ENCODE results near the gene MYO15B. TPM values are rescaled to one million over a fixed set of nuclear protein-coding genes. Genes with fewer than 3 reads are reported as not detected.
A peak's percentile ranks its signal among the peaks of the same experiment; 100 is the strongest.

MYO15B gene
- total RNA-seq, 4 donors from 2014 or later = 4.5 to 34.6 (median 14.3) TPM

DNA sequence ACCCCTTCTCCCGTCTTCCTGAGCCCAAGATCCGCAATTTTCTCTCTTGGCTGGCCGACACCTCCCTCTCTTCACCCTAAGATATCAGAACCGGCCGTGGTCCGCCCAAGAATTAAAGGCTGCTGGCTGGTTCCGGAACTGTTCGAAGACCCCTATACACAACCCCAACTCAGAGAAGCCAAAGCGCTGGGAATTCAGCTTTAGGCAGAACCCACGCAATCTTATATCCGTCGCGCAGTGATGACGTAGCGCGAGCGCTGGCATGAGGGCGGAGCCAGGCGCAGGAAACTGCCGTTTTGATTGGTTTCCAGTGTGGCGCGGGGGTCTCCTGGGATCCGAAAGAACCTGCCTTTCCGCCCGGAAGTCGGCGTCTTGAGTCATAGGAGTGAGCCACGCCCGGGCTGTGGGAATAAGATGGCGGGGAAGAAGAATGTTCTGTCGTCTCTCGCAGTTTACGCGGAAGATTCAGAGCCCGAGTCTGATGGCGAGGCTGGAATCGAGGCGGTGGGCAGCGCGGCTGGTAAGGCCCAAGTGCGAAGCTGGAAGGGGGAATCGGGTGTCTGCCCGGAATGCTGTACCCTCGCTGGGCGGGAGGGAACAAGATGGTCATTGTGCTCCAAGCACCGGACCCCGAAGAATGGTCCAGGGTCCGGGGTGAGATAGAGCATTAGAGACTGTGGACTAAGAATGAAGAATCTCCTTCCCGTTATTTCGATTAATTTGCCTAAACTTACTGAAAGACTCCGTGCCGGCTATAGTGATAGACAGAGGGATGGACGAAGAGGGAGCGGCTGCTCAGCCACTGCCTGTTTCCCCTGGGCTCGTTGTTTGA lies 79.6 kb downstream of the MYO15B start, which contains the start of the genes RECQL5 and SAP30BP:
Gene RECQL5, minus strand, starts transcription at position 196 of the 832 bp plus-strand sequence. CDS start 597 bp downstream, outside the sequence.
Gene SAP30BP, plus strand, starts transcription at position 380 of the 832 bp plus-strand sequence. Its CDS starts 35 bp downstream, at position 415.
- DNase-seq (peak; percentile 96), ATAC-seq (peak; percentile 100)
- H3K27ac ChIP-seq = peak within 1 kb of the TSS; percentile 83 to 88 (median 84)
- no peaks in the 10 kb centered on the region for H3K27me3 ChIP-seq
- intact Hi-C loops (cut with DNase I; ENCODE audit: low total_unique reads) (loop anchor here (2.0 kb wide), 1 partner anchor 34 kb away; the partner anchor contains the start of gene SMIM5), in situ Hi-C loops (cut with MboI; ENCODE audit: low sequenced_read_pairs in 4 of 4) (no loop called here)
- H3K9me3 ChIP-seq = no peaks in the 10 kb centered on the region
- H3K36me3 ChIP-seq = peaks cover 0 to 37% of the 10 kb centered on the region in 2 donors
- peak within 1 kb of the TSS; percentile 84 to 98 (median 89) for H3K4me3 ChIP-seq
- peaks cover 20 to 21% of the 10 kb centered on the region in 2 donors for H3K4me1 ChIP-seq
- TF ChIP-seq, protein P1, sequence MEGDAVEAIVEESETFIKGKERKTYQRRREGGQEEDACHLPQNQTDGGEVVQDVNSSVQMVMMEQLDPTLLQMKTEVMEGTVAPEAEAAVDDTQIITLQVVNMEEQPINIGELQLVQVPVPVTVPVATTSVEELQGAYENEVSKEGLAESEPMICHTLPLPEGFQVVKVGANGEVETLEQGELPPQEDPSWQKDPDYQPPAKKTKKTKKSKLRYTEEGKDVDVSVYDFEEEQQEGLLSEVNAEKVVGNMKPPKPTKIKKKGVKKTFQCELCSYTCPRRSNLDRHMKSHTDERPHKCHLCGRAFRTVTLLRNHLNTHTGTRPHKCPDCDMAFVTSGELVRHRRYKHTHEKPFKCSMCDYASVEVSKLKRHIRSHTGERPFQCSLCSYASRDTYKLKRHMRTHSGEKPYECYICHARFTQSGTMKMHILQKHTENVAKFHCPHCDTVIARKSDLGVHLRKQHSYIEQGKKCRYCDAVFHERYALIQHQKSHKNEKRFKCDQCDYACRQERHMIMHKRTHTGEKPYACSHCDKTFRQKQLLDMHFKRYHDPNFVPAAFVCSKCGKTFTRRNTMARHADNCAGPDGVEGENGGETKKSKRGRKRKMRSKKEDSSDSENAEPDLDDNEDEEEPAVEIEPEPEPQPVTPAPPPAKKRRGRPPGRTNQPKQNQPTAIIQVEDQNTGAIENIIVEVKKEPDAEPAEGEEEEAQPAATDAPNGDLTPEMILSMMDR (IDR thresholded peaks at IDR 0.05 in 4 of 5, conservative IDR thresholded peaks at IDR 0.05 in 1 of 5) = peak in 1 of 5 experiments; percentile 19
- TF ChIP-seq POLR2A (IDR thresholded peaks at IDR 0.05) = peak; percentile 75 to 87

DNA sequence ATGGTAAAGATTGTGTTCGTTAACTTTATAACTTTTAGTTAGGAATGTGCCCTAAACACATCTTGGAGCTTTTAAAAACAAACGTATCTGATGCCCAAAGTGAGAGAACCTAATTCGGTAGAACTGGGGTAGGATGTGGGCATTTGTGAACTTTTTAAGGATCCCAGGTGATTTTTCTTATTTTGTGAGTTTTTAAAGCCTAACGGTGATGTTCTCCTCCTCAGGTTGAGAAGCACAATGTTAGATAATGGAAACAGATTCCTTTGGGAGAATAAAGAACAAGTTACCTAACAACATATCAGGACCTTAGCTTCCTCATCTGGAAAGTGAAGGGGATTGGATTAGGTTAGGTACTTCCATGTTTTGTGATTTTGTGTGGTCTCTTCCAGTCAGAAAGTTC lies 80.2 kb downstream of the MYO15B start:
- peaks cover 20 to 21% of the 10 kb centered on the region in 2 donors for H3K4me1 ChIP-seq
- peaks cover 0 to 36% of the 10 kb centered on the region in 2 donors for H3K36me3 ChIP-seq
- in situ Hi-C loops (cut with MboI; ENCODE audit: low sequenced_read_pairs in 4 of 4) = no loop called here

DNA sequence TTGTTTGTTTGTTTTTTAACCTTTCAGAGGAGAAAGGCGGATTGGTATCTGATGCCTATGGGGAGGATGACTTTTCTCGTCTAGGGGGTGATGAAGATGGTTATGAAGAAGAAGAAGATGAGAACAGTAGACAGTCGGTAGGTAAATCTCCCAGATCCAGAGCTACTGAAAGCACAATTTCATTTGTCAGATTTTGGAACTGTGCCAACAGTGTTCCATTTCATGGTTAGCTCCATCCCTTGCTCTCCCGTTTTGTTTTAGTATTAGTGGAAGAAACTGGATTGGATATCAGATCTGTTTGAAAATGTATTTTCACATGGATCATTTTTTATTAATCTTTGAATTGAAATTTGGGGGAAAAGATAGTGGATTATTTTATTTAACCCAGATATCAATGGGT lies 80.9 kb downstream of the MYO15B start:
- in situ Hi-C loops (cut with MboI; ENCODE audit: low sequenced_read_pairs in 4 of 4) = no loop called here
- H3K4me3 ChIP-seq = peak overlapping the region in 2 of 4 donors; percentile 90 to 98

More for the DNA sequence above, 80.2 kb downstream of the MYO15B start:
- no peak for DNase-seq
- intact Hi-C loops (cut with DNase I; ENCODE audit: low total_unique reads) = loop anchor here (2.0 kb wide), 1 partner anchor 35 kb away; the partner anchor contains the start of gene SMIM5
- TF ChIP-seq POLR2A (IDR thresholded peaks at IDR 0.05) = no peak
- TF ChIP-seq, protein P1 (IDR thresholded peaks at IDR 0.05 in 4 of 5, conservative IDR thresholded peaks at IDR 0.05 in 1 of 5) = no peak
- H3K27ac ChIP-seq = peak overlapping the region; percentile 83 to 88 (median 84)
- H3K9me3 ChIP-seq = no peaks in the 10 kb centered on the region
- ATAC-seq = no peak
- peak overlapping the region; percentile 84 to 98 (median 89) for H3K4me3 ChIP-seq
- H3K27me3 ChIP-seq = no peaks in the 10 kb centered on the region

DNA sequence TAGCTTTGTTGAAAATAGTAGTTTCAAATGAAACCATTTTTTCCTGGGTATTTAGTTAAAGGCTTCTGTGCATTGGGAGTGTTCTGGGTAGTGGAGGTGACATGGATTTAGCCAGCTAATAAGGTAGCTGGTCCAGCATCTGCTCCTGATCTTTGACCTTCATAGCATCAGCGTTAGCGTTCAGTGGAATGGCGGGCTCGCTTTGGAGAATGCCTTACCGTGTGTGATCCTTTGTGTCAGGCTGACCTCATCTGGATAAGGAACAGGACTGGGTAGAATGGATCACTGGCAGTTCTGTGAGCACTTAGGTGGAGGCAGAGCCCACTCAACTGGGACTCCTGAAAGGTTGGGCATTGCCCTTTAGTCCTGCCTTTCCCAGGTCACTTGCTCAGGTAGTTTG lies 83.3 kb downstream of the MYO15B start:
- Histone ChIP-seq H3K27me3 (no peaks in the 10 kb centered on the region), H3K4me1 (peaks cover 22 to 24% of the 10 kb centered on the region in 2 donors), H3K4me3 (no peak overlapping the region), H3K27ac (no peak overlapping the region), H3K9me3 (no peaks in the 10 kb centered on the region), H3K36me3 (peaks cover 2 to 36% of the 10 kb centered on the region in 2 donors)
- intact Hi-C loops (cut with DNase I; ENCODE audit: low total_unique reads) (no loop called here), in situ Hi-C loops (cut with MboI; ENCODE audit: low sequenced_read_pairs in 4 of 4) (loop anchor here in 2 of 4 donors (5.0 kb wide), 2 partner anchors 76 to 81 kb away; no protein-coding TSS in a partner anchor)
- no peak for DNase-seq
- no peak for TF ChIP-seq POLR2A (IDR thresholded peaks at IDR 0.05)
- ATAC-seq = no peak

More for the DNA sequence above, 80.9 kb downstream of the MYO15B start:
- ATAC-seq (no peak), DNase-seq (no peak)
- Histone ChIP-seq H3K4me1 (peaks cover 20 to 21% of the 10 kb centered on the region in 2 donors), H3K27ac (no peak overlapping the region), H3K36me3 (peaks cover 0 to 36% of the 10 kb centered on the region in 2 donors), H3K27me3 (no peaks in the 10 kb centered on the region), H3K9me3 (no peaks in the 10 kb centered on the region)
- intact Hi-C loops (cut with DNase I; ENCODE audit: low total_unique reads) = no loop called here
- TF ChIP-seq, protein P1 (IDR thresholded peaks at IDR 0.05 in 4 of 5, conservative IDR thresholded peaks at IDR 0.05 in 1 of 5) = no peak
- no peak for TF ChIP-seq POLR2A (IDR thresholded peaks at IDR 0.05)

DNA sequence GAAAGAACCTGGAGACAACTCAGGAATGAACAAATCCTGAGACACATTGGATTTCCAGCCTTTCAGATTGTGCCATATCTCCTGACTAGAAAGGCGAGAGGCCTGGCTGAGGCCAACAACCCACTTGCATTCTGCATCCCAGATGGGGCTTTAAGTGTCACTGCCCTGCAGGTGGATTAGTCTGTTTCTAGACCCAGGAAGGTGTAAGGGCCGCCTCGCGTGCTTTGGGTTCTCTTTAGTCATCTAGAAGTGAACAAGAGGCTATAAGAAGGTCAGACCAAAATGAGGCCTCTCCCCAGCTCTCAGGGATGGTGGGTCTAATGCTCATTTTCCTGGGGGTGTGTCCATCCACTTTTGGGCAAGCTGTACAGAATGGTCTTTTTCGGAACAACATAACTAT lies 84.4 kb downstream of the MYO15B start:
- TF ChIP-seq POLR2A (IDR thresholded peaks at IDR 0.05) = no peak
- TF ChIP-seq, protein P1 (IDR thresholded peaks at IDR 0.05 in 4 of 5, conservative IDR thresholded peaks at IDR 0.05 in 1 of 5) = no peak
- Histone ChIP-seq H3K4me3 (no peak overlapping the region), H3K27ac (no peak overlapping the region), H3K27me3 (no peaks in the 10 kb centered on the region), H3K36me3 (peaks cover 2 to 36% of the 10 kb centered on the region in 2 donors), H3K9me3 (no peaks in the 10 kb centered on the region), H3K4me1 (peaks cover 15 to 17% of the 10 kb centered on the region in 2 donors)
- DNase-seq (no peak), ATAC-seq (no peak)
- intact Hi-C loops (cut with DNase I; ENCODE audit: low total_unique reads) = no loop called here
- in situ Hi-C loops (cut with MboI; ENCODE audit: low sequenced_read_pairs in 4 of 4) = loop anchor here in 2 of 4 donors (5.0 kb wide), 2 partner anchors 75 to 80 kb away; no protein-coding TSS in a partner anchor
